ENCODE data around the gene PPY.

- TF ChIP-seq, protein P1, sequence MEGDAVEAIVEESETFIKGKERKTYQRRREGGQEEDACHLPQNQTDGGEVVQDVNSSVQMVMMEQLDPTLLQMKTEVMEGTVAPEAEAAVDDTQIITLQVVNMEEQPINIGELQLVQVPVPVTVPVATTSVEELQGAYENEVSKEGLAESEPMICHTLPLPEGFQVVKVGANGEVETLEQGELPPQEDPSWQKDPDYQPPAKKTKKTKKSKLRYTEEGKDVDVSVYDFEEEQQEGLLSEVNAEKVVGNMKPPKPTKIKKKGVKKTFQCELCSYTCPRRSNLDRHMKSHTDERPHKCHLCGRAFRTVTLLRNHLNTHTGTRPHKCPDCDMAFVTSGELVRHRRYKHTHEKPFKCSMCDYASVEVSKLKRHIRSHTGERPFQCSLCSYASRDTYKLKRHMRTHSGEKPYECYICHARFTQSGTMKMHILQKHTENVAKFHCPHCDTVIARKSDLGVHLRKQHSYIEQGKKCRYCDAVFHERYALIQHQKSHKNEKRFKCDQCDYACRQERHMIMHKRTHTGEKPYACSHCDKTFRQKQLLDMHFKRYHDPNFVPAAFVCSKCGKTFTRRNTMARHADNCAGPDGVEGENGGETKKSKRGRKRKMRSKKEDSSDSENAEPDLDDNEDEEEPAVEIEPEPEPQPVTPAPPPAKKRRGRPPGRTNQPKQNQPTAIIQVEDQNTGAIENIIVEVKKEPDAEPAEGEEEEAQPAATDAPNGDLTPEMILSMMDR (IDR thresholded peaks at IDR 0.05) = no peak
- no peak for TF ChIP-seq POLR2A (IDR thresholded peaks at IDR 0.05)
These were observed 42.2 kb upstream of the PPY start for GRCh38 chr17:43984521-43984920.
